HG03060 (cell line): Measurements from ENCODE around the gene SLC25A45.
A peak's percentile ranks its signal among the peaks of the same experiment; 100 is the strongest.
"Not testable (repeated sequence)": the region's sequence is repeated elsewhere in the genome, so short reads cannot be mapped to it uniquely, and the experiment has no call there.

Experiments used
- ATAC-seq: cut with Tn5 transposase; IDR thresholded peaks from one replicate; pipeline ENCODE4 v1.9.1; 2021; ENCODE audit warnings: low read depth, moderate number of reproducible peaks; ENCODE audit not compliant: unreplicated experiment

SLC25A45 gene

GRCh38 chr11:65421794-65422632 lies 39.6 kb upstream of the SLC25A45 start:
- no peak for ATAC-seq

DNA sequence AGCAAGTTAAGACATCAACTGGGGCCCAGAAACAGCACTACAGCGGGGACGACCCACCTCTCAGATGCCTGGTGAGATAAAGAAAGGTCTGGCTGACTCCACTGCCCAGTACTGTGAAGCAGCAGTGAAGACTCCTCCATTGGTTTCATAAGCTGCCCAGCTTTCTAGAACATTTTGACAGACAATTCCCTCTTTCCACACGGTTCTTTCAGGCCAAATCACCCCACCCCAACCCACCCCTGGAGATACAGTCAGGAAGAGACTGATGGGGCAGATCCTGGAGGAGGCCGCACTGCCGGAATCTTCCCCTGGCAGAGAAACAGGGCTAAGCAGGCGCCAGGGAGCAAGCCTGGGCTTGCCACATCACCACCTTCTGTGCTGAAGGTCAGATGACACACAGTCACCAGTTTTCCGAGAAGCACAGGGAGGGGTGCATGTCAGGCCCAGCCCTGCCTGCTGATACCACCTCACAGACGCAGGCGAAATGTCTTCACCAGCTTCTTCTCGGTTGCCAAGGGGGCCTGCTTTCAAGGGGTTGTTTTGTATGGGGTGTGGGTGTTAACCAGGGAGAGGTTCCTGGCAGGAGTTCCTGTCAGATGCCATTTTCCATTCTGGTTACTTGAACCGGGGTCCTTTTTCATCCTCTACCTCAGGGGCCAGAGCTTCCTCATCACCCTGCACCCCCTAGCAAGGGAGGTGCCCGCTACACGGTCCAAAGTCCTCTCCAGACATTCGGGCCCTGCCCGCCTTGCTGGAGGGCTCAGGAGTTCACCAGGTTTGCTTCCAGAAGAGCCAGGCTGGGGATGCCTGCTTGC lies 38.7 kb upstream of the SLC25A45 start:
- ATAC-seq = peak; percentile 18

DNA sequence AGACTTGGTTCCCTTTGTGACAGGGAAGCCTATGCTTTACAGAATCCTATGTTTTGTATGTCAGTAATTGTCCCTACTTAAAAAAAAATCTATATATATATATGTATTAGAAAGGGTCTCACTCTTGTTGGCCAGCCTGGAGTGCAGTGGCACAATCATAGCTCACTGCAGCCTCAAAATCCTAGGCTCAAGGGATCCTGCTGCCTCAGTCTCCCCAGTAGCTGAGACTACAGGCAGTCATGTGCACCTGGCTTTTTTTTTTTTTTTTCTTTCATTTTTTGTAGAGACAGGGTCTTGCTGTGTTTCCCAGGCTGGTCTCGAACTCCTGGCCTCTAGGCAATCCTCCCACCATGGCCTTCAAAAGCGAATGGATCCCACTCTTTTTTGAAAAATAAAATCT lies 38.1 kb upstream of the SLC25A45 start:
- ATAC-seq = no peak

- ATAC-seq = no peak
Observed at GRCh38 chr11:65419772-65420481, 37.5 kb upstream of the SLC25A45 start.

- no peak for ATAC-seq
Observed at GRCh38 chr11:65419460-65419771, 37.0 kb upstream of the SLC25A45 start.

- ATAC-seq = no peak
Observed at GRCh38 chr11:65418681-65419459, 36.4 kb upstream of the SLC25A45 start.

GRCh38 chr11:65418431-65418680 lies 35.9 kb upstream of the SLC25A45 start:
- ATAC-seq = no peak

DNA sequence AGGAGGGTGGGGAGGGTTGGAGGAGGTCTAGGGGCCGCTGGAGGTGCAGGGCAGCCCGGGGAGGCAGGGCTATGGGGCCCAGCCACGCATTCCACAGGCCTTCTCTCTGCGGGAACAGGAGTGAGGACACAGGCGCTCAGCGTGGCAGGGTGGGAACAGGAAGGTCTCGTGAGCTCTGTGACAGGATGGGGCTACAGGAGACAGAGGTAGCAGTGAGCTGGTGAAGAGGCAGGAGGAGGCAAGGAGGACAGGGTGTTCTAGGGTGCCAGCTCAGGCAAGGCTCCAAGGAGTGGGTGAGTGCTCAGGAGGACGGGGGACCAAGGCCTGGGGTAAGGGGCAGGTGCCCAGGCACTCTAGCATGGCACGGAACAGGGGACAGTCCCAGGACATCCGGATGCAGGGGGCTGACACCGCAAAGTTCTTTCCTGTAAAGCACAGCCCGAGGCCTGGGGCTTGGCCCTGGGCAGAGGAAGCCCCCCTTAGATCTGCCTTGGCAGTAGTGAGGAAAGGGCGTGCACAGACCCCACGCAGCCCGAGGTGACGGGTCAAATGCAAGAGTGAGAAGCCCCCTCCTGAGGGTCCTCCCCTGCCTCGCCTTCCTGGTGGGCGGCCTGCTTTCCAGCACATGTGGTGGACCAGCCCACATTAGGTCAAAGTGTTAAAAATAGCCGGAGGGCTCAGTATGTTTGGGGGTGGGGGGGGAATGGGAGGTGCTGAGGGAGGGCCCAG lies 35.4 kb upstream of the SLC25A45 start:
- ATAC-seq = no peak

GRCh38 chr11:65416841-65417701 lies 34.6 kb upstream of the SLC25A45 start:
- no peak for ATAC-seq

- no peak for ATAC-seq
Observed at GRCh38 chr11:65416341-65416824, 33.9 kb upstream of the SLC25A45 start.

DNA sequence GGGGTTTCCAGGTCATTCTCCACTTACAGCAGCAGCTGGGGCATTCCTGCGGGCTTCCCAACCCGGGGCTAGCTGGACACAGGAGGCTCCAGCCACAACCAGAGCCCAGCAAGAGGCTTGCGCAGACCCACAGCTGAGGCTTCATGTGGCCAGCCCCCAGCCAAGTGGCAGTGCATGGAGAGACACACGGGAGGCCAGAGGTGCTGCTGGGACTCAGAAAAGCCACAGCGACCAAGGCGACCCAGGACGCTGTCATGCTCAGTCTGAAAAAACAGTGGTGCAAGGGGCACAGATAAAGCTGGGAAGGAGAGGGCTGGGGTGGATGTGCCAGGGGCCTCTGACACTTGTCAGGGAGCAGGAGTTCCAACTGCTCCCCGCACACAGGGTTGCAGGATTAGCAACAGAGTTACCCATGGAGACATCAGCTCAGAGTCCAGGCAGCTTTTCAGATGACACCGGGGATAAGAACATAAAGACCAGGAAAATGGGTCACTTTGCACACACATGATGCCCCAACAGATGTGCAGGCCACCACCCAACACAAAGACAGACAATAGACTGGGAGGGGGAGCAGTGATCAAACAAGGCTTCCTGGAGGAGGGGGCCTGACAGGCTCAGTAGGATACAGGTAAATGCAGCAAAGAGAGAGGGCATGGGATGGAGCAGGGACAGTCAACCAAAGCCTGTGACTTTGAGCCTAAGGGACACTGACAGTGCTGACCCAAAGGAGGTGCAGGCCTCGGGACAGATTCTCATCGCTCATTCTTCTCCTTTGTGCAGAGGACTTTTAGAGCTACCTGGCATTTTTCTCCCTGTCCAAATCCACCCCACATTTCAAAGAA lies 33.3 kb upstream of the SLC25A45 start:
- ATAC-seq = no peak

DNA sequence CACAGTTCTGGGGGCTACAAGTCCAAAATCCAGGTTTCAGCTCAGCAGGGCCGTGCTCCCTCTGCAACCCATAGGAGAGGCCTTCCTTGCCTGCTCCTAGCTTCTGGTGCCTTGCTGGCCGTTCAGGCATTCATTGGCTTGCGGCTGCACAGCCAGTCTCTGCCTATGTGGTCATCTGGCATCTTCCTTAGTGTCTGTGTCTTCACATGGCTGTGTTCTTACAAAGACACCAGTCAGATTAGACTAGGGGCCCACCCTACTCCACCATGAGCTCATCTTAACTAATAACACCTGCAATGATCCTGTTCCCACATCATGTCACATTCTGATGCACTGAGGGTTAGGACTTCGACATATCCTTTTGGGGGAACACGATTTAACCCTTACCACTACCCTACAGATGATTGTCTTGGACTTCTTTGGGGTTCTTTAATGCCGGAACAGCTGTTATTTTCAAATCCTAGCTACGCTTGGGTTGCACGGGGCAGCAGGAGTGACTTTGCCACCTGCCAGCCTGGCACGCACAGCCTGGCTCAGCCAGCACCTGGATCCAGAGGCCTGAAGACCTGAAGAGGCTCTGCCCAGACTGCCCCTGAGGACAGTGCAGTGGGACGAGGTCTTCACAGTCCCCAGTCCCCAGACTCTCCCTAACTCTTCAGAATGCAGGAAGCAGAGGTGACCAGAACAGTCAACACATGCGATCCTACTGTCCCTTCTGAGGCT lies 32.5 kb upstream of the SLC25A45 start:
- no peak for ATAC-seq

GRCh38 chr11:65413077-65413664 lies 30.7 kb upstream of the SLC25A45 start:
- not testable (repeated sequence) for ATAC-seq

- ATAC-seq = no peak
Observed at GRCh38 chr11:65412271-65413076, 30.0 kb upstream of the SLC25A45 start.

- no peak for ATAC-seq
Observed at GRCh38 chr11:65411681-65412070, 29.2 kb upstream of the SLC25A45 start.

GRCh38 chr11:65410936-65411680 lies 28.7 kb upstream of the SLC25A45 start:
- no peak for ATAC-seq
